Left hindlimb (tissue), 1 donor: Measurements from ENCODE around the gene YBX2.

Source experiments
- DNase-seq: peaks from one replicate; pipeline ENCODE4 v3.0.0-alpha.2; 2018

Gene YBX2

DNA sequence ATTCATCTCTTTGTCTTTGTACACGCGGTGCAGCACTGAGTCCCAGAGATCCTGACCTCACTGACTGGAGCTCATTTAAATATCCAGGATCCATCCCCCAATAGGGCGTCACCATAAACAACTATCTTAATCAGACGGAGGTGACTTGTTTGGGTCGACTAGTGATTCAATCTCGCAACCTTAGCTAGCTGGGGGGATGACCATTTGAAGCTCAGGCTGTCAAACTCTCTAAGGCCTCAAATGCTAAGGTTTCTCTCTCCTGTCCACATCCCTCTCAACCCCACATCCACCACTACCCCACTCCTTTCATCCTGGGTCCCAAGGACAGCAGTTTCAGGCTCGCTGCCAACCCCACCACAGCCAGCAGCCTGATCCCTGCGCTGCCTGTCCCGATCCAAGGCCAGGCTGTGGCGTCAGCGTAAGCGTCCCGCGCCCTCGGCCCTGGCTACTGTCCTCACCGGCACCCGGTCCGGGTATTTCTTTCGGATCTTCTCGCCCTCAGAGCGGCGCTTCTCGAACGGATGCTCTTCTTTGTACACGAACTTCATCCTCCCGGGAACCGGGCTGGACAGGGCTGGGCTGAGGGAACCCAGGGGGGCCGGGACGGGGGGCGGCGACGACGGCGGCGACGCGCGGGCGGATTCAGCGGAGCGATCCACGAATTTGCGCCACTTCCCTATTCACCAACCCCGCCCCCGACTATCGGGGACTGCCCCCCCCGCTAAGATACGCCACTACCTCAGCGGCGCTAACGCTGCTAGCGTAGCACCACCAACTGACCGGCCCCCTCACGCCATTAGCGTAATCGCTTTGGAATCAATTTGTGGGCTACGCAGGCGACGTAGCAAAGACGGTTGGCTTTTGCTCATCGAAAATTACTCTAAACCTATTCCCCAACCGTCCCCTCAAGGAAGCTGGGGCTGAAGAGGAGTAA lies 52.4 kb downstream of the YBX2 start, which contains the start of gene GABARAP:
GABARAP (minus strand) TSS at position 667 of the 934 bp plus-strand sequence; CDS start at position 548, 119 bp downstream.
- DNase-seq = peak; percentile 97

DNA sequence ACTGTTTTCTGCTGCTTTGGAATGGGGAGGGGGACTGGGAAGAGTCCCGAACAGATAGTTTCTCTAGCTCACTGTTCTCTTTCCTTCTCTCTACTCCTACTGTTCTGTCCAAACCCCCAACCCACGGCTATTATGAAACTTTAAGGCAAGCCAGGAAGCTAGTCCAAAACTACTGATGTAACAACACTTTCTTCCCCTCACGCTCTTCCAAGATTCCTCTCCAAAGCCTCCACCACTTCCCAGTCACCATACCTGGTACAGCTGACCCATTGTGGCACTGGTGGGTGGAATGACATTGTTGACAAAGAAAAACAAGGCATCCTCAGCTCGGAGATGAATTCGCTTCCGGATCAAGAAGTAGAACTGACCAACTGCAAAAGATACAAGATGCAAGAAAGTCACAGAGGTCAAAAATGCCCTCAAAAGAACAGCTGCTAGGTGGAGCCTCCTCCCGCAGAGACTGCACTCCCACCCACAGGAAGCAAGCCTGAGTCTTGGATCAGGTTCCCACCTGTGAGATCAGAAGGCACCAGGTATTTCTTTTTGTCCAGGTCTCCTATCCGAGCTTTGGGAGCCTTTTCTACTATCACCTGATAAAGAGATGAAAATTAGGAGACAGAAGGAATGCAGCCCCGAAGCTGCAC lies 53.2 kb downstream of the YBX2 start:
- DNase-seq = peak; percentile 24

DNA sequence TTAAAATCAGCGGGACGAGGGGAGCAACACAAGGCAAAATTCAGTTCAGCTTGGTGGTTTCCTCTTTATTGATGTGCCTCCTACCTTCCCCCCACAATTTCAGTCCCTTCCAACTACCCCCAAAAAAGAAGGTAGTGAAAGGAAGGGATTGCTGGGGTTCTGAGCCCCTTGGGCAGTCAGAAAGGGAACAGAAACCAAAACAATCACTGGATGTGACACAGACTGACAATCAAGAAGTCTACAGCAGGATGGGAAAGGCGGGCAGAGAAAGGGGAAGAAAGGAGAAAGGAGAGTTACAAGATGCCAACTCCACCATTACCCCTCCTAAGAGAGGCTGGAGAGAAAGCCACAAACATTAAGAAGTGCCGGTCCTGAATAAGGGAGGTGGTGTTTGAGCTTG lies 54.1 kb downstream of the YBX2 start:
- DNase-seq = no peak

DNA sequence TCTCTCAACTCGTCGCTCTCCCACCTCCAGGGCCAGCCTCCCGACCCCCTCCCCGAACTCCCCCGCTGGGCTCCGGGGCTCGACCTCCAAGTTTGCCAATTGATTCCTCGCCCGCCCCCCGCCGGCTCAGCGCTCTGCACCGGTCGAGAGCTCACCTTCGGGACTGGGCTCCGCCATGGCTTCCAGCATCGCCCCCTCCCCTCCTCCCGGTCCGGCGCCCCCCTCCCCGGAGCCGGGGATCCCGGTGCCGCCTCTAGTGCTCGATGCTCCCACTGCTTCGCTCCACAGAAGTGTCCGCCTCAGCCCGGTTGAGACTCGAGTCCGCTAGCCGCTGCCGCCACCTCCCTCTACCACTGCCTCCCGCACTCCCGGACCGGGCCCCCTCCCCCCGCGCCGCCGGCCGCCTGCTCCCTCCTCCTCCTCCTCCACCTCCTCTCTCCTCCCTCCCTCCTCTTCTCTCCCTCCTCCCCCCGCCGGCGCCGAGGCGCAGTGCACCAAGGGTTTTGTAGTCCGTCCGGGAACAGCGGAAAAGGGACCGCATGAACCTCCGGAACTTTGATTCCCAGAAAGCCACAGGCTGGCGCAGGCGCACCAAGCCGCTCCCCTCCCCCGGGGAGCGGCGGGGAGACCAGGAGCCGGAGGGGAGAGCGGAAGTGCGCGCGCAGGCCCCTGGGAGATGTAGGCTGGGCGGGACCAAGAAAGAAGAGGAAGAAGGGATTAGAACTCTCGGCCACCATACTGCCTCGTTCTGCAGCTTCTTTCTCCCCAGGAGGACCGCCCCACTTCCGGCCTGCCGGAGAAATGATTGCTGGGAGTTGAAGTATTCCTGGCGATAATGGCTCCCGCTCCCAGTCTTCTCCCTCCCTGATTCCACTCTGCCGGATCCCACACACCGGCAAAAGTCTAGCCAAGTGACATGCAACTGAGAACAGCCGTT lies 55.1 kb downstream of the YBX2 start, which contains the start of gene PHF23:
PHF23 (minus strand) TSS at position 367 of the 937 bp plus-strand sequence; CDS start at position 189, 178 bp downstream.
- DNase-seq = peak; percentile 100

DNA sequence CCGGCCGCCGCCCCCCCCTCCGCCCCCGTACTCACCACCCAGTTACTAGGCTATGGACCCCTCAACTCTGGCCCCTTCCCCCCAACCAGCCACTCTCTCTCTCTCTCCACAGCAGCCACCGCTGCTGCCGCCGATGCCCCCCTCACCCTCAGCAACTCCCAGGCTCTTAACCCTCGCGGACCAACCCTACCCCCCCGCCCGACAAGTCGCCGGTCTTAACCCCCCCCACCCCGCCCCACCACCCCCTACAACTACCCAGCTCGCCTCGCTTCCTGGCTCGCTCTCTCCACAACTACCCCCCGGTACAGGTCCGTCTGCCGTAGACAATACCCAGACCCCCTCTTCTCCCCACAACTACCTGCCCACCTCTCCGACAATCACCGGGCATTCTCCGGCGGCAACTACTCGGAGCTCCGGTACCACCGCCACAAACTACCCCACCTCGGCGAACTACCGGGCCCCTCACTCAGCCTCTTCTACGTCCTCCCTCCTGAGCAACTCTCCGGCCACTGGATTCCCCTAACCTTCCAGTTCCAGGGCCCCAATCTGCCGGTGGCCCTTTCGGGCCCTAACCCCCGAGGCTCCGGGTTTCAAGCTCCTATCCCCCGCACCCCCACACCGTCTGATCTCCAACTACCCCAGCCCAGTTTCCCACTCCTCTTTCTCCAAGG lies 55.9 kb downstream of the YBX2 start:
- DNase-seq = peak; percentile 72
